Hypothalamus (tissue), 51 donors: ENCODE results near the gene PKD2.
"Not testable (repeated sequence)": the region's sequence is repeated elsewhere in the genome, so short reads cannot be mapped to it uniquely, and the experiment has no call there.

Source experiments
- DNase-seq, 51 donors: peaks; one replicate each; lab custom pipeline; 2025; lab: John Stamatoyannopoulos, UW

PKD2 gene

DNA sequence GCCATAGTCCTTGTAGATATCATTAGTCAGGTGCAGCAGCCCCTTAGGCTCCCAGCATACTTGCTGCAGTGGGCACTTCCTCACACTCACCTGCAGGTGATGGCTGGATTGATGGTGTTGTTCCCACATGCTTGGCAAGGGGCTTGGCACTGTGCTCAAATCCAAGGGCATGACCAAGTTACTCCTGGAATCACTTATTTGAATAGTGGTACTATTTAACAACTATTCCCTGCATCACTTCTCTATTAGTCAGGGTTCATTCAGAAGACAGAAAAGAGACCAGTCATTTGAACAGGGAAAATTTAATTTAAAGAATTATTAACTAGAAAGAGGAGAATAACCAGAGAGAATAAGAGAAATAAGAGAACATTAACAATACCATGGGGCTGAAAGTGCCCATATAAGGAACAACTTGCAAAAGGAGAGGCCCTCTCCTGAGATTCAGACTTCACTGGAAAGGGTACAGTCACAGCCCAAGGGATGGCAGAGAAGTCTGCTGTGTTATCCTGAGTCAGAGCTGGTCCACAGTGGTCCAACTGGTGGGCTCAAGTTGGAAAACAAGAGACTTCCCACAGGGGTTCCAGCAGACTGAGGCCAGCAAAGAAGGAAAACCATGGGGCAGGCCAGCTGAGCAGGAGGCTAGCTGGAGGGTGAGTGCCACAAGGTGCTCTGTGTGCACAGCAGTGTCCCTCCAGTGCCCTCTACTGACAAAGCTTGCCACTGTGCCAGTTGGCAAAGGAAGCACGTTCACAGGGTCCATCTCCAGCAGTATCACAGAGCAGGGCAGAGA is 22.1 kb upstream of the PKD2 start:
- peak in 44 of 51 donors; percentile 6 to 85 (median 56) for DNase-seq

DNA sequence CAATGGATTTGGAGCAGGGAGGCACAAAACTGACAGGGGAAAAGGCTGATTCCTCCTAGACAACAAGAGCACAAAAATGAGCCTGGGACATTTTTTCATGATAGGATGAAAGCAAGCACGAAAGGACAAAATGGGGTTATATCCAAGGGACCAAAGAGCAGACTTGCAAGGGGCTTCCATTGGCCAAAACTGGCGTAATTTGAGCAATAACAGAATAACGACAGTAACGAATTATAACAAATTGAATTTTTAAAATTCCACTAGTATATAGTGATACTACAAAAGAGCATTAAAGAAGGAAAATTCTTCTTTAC is 21.6 kb upstream of the PKD2 start:
- no peak for DNase-seq

DNA sequence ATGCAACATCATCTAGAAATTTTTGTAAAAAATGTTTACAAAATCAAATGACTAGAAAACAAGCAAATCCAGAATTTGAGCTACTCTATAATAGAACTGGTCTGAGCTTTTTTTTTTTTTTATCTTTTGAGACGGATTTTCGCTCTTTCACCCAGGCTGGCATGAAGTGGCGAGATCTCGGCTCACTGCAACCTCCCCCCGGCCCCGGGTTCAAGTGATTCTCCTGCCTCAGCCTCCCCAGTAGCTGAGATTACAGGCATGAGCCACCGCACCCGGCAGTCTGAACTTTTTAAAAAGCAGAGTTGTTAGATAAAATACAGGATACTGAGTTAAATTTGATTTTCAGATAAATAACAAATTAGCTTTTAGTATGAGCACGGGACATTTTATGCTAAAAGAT is 20.9 kb upstream of the PKD2 start:
- DNase-seq: no peak

DNA sequence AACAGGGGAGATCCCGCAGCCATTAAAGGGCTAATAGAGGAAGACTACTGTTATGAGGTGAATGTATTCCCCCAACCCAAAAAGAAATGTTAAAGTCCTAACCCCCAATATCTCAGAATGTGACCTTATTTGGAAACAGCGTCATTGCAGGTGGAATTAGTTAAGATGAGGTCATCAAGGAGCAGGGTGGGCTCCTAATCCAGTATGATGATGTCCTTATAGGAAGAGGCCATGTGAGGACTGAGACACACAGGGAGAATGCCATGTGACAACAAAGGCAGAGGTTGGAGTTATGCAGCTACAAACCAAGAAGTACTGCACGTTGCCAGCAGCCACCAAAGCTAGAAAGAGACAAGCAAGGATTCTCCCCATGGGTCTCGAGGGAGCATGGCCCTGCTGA is 17.7 kb upstream of the PKD2 start:
- DNase-seq: no peak

DNA sequence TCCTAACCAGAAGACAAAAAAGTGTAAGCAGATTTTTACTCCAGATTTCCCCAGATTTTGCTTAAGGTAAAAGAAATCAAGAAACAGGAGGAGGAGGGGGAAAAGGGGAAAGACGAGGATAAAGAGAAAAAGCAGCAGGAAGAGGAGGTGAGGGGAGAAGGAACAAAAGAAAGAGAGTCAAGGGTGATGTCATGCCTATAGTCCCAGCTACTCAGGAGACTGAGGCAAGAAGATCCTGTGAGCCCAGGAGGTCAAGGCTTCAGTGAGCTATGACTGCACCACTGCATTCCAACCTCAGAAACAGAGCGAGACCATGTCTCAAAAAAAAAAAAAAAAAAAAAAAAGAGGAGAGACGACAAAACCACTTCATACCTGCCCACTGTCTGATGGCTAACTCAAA is 12.0 kb upstream of the PKD2 start:
- DNase-seq: no peak

DNA sequence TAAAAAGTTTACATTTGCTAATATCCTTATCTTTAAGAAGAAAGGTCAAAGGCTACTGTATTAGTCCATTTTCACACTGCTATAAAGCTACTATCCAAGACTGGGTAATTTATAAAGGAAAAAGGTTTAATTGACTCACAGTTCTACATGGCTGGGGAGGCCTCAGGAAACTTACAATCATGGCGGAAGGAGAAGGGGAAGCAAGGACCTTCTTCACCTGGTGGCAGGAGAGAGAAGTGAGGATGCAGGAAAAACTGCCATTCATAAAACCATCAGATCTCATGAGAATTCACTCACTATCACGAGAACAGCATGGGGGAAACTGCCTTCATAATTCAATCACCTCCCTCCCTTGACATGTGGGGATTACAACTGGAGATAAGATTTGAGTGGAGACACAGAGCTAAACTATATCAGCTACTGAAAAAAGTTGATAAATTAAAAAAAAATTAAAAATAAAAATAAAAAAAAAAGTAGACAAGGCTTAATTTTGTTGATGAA is 8.2 kb upstream of the PKD2 start:
- not testable (repeated sequence) for DNase-seq

DNA sequence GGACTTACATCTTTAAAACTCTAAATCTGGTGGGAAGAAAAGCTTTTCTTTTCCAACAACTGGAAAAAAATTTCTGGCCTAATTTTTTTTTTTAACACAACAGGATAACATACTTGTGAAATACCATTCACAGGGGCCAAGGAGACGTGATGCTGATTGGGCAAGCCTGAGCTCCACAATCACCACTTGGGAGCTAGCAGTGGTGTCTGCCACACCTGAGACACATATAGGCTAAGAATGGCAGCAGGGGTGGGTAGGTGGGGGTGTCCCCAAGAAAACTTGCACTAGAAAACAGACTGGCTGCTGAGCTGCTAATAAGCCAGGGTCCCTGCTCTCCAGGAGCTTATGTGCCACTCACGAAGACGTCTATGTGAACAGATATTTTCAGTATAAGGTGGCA is 5.6 kb upstream of the PKD2 start:
- DNase-seq: no peak

DNA sequence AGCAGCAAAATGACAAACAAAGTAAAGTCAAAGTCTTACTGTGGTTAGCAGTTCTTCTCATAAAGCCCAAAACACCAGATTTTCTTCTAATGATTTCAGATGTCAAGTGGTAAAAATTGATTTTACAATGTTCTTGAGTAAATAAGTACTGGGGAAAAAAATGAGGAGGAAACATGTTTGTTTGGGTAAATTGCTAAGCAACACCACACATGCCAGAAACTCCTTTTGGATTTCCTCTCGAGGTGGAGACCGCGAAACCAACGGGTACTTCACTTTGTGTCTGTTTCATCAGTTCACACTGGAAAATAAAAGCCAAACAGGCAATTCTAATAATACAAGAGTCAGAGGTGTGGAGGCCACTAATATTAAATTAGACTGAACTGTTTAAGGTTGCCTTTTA is 4.6 kb upstream of the PKD2 start:
- DNase-seq: no peak

DNA sequence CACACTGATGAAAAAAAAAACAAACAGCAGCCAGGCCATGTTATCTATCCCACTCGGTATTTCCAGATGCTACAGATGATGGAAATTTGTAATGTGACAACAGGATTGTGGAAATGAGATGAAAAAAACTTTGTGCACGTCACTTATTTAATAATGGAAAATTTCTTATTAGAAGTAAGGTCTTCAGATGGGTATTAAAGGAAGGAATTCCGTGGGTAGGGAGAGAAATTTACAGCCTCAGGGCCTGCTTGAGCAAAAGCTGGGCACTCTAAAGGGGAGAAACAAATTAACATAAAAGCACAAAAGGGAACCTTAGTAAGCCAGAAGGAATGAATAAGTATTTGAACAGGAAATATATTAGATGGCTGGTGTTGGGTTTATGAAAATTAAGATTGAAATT is 4.2 kb upstream of the PKD2 start:
- DNase-seq: no peak

DNA sequence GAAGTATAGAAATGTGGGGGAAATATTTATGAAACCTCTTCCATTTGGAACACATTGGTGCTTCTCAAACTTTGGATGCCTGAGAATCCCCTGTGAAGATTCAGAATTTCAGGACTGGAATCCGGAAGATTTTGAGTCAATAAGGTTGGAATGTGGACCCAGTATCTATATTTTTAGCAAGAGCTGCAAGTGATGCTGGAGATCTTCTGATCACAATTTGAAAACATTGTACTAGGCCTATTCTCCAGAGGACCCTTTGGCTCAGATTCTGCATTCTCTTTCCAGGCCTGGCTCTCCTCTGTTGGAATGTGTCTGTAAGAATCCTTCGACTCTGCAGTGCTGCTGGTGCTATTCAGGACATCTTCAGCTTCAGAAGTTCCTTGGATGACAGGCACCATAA is 2.4 kb upstream of the PKD2 start:
- DNase-seq: no peak

DNA sequence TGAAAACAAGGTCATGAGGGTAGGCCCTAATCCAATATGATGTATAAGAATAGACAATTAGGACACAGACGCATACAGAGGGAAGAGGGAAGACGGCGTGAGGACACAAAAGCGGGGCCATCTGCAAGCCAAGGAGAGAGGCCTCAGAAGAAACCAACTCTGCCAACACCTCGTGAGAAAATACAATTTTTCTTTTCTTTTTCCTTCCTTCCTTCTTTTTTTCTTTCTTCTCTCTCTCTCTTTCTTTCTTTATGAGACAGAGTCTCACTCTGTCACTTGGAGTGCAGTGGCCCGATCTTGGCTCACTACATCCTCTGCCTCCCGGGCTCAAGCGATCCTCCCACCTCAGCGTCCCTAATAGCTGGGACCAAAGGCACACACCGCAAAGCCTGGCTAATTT is 1.5 kb upstream of the PKD2 start:
- DNase-seq: no peak

DNA sequence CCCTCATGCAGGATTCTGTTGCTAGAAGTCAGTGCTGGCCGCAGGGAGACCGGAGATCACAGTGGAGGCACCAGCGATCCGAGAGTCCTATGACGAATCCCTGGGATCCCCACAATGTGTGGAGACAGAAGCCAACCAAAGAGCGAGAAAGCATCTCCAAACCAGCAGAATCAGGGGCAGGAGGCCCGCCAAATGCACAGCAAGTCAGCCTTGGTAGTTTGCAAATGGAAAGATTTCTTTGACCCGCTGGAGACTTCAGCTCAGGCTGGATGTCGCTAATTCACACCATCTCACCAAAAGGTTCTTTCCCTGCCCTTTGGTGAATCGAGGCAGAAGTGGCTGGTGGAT is 505 bp upstream of the PKD2 start:
- peak in 9 of 51 donors; percentile 22 to 76 (median 40) for DNase-seq

DNA sequence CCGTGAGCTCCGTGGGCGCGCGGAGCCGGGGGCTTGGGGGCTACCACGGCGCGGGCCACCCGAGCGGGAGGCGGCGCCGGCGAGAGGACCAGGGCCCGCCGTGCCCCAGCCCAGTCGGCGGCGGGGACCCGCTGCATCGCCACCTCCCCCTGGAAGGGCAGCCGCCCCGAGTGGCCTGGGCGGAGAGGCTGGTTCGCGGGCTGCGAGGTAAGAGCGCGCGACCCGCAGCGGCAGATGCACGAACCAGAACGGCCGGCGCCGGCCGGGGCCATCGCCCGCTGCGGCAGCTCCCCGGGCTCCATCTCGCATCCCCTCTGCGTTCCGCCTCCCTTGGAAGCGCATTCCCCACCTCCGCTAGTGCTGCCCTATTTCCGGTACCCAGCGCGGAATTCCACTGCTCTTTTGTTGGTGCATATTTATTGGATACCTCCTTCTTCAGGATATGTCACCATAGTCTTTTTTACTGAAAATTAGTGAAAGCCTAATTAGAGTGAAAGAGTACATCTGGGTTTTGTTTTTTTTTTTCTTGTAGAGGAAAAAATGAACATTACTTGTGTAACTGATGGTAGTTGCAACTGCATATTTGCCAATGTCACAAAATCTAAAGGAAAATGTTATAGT is 797 bp downstream of the PKD2 start:
- DNase-seq: peak in 38 of 51 donors; percentile 8 to 64 (median 35)

DNA sequence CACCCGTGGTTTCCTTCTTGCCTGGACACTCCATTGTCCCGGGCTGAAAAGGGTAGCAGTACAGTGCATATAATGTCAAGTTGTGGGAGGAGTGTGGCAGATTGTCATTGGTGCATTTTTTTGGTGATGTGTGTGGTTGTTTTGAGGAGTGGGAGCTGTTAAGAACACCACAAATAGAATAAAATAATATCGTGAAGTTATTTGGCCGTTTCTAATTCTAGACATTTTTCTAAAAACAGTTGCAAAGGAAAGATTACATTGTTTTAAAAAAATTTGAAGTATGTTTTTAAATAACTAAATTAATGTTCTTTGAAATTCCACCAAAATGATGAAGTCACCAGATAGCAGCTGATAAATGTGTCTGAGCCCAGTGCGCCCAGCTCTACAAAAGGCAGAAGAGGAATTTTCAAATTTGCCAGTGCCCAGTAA is 1.3 kb downstream of the PKD2 start:
- DNase-seq: peak in 1 of 51 donors; percentile 64

DNA sequence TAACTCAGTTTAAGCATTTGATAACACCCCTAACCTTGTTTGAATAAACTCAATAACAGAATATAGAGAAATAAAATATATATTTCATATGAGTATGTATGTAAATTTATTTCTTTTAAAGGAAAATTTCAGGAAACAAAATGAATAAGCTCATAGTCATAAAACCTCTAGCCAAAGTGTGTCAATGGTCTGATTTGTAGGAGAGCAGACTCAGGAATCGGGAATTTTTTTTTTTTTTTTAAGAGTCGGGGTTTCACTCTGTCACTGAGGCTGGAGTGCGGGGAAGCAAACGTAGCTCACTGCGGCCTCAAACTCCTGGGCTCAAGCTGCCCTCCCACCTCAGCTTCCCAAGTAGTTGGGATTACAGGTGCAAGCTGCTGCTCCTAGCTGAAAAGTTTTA is 2.4 kb downstream of the PKD2 start:
- no peak for DNase-seq

DNA sequence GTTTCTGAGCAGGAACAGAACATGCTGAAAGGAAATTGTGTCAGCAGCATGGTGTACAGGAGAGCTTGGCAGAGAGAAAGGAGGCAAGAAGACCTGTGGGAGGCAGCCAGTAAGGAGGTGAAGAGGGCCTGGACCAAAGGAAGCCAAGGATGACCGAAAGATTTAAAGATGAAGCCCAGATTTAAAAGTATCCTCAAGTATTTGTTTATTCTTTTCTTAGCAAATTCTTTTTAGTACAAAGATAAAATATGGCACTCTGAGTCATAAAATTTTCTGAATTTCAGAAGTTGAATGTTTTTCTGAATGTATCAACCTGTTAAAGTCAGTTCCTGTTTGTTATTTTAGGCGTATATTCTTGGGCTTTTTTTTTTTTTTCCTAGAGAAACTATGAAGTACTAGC is 3.5 kb downstream of the PKD2 start:
- DNase-seq: no peak

DNA sequence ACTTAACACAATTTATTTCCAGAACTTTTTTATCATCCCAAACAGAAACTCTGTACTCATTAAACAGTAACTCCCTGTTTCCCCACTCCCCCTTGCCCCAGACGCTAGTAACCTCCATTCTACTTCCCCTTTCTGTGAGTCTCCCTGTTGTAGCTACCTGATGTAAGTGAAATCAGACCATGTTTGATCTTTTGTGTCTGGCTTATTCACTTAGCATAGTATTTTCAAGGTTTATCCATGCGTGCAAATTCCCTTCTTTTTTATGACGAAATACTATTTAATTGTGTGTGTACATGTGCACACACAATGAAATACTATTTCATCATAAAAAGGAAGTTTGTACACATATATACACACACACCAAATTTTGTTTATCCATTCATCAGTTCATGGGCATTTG is 5.2 kb downstream of the PKD2 start:
- no peak for DNase-seq

DNA sequence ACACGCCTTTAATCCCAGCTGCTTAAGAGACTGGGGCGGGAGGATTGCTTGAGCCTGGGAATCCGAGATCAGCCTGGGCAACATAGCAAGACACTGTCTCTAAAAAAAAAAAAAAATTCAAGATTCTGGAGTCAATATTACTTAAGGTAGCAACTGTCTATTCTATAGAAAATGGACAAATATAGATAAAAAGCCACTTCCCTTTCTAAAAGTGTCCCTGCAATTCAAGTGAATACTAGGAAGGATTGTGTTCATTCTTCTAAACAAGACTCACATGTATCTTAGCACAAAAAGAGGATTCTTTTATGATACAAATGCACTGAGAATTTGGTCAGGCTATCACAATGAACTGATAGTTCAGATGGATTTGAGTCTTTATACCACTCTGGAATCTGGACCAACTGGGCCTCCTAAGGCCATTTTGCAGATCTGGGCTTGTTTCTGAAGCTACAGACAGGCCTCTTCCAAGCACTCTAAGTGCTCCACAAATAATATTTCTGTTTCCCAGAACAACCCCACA is 7.0 kb downstream of the PKD2 start:
- no peak for DNase-seq

DNA sequence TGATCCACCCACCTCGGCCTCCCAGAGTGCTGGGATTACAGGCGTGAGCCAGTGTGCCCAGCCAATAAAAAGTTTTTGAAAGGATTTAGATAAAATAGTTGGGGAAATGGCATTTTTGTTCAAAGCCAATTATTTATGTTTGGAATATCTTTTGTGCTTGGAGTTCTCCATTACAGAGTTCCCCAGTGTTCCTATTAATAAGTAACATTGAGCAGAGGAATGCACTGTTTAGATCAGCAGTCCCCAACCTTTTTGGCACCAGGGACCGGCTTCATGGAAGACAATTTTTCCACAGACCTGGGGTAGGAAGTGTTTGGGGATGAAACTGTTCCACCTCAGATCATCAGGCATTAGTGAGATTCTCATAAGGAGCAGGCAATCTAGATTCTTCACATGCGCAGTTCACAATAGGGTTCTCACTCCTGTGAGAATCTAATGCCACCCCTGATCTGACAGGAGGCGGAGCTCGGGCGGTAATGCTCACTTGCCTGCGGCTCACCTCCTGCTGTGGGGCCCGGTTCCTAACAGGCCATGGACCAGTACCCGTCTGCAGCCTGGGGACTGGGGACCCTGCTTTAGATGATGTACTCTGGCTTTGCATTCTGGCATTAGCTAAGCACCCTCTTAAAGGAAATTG is 8.3 kb downstream of the PKD2 start:
- no peak for DNase-seq

DNA sequence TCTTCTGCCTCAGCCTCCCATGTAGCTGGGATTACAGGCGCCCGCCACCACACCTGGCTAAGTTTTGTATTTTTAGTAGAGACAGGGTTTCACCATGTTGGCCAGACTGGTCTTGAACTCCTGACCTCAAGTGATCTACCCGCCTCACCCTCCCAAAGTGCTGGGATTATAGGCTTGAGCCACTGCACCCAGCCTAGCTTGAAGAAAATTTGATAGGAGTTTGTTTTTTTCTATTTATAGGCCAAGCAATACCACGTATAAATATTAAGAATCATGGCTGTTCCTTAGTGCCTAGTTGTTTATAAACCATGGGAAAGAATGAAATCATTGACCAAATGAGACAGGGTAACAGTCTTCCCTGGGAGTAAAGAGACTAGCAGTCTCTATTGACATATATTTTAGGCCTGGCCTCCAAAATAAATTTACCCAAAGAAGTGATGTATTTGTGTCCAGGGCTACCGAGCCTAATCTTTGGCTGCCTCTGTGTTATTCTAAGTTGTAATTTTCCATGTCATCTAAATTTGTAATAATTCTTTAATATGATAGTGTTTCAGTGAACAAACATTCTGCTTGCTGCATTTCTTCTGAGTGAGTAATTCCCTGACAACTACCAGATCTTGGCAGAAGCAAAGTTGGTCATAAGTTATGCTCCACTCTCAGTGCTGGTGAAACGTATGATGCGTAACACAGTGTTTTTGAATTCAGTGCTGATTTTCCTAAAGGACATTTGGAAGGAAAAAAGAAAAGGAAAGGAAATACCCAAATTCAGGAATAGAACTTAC is 10.3 kb downstream of the PKD2 start:
- no peak for DNase-seq

DNA sequence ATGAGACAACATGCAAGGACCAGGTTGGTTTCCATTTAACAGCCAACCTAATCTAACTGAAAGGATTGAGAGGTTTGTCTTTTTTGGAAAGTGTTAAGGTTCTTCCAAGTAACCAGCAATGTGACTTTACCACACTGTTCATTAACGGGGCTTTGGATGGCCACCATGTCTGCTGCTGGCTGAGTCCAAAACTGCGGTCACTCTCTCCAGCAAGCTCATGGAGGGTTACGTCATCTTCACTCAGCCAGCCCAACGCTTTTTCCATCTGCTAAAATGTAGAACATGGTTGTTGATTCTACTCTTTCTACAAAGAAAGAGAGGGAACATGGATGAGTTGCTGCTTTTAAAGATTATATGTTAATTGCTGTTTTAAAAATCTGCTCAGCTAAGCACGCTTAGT is 11.0 kb downstream of the PKD2 start:
- DNase-seq: peak in 4 of 51 donors; percentile 2 to 15 (median 4)
